Osteocyte (in vitro differentiated cells): Measurements from ENCODE around the gene PACSIN2. TPM values are rescaled to one million over a fixed set of nuclear protein-coding genes. Genes with fewer than 3 reads are reported as not detected.
A peak's percentile ranks its signal among the peaks of the same experiment; 100 is the strongest.

ENCODE experiments used
- DNase-seq: peaks from one replicate; pipeline ENCODE4 v3.0.0; 2021; ENCODE audit warnings: mixed read lengths; ENCODE audit not compliant: unreplicated experiment; ENCODE audit errors: extremely low spot score
- H3K27ac Mint-ChIP-seq: one replicate; pipeline ENCODE4 v1.8.0; 2021; ENCODE audit warnings: mild to moderate bottlenecking, mixed read lengths; ENCODE audit not compliant: unreplicated experiment
- H3K27me3 Mint-ChIP-seq: one replicate; pipeline ENCODE4 v1.8.0; 2021; ENCODE audit warnings: mixed read lengths; ENCODE audit not compliant: unreplicated experiment
- H3K36me3 Mint-ChIP-seq: one replicate; pipeline ENCODE4 v1.8.0; 2021; ENCODE audit warnings: mixed read lengths; ENCODE audit not compliant: unreplicated experiment
- H3K4me1 Mint-ChIP-seq: one replicate; pipeline ENCODE4 v1.8.0; 2021; ENCODE audit warnings: mixed read lengths; ENCODE audit not compliant: unreplicated experiment
- H3K4me3 Mint-ChIP-seq: one replicate; pipeline ENCODE4 v1.8.0; 2021; ENCODE audit warnings: mild to moderate bottlenecking, moderate library complexity, mixed read lengths; ENCODE audit not compliant: unreplicated experiment
- H3K9me3 Mint-ChIP-seq: one replicate; pipeline ENCODE4 v1.8.0; 2021; ENCODE audit warnings: mixed read lengths; ENCODE audit not compliant: unreplicated experiment
- CTCF ChIP-seq: fragments of 200-600 bp; sonication (generic); IDR thresholded peaks from 2 replicates; pipeline ENCODE4 v1.5.0; 2021; ENCODE audit warnings: antibody characterized with exemption, mild to moderate bottlenecking, moderate library complexity
- total RNA-seq: library from RNA; stranded (reverse); gene quantifications from 2 replicates; pipeline ENCODE4 v1.2.1, GENCODE V29; 2021

PACSIN2 gene
- total RNA-seq, 1 donor from 2014 or later = 51.7 TPM

- Mint-ChIP-seq H3K36me3 (peaks cover 6% of the 10 kb centered on the region), H3K4me1 (peaks cover 64% of the 10 kb centered on the region), H3K27ac (peak overlapping the region; percentile 84), H3K9me3 (no peaks in the 10 kb centered on the region), H3K4me3 (no peak overlapping the region), H3K27me3 (no peaks in the 10 kb centered on the region)
- no peak for TF ChIP-seq CTCF
- no peak for DNase-seq
Measured at GRCh38 chr22:42946546-42947198, 68.3 kb downstream of the PACSIN2 start.

GRCh38 chr22:42945736-42946135 lies 69.2 kb downstream of the PACSIN2 start:
- peaks cover 69% of the 10 kb centered on the region for H3K4me1 Mint-ChIP-seq
- no peaks in the 10 kb centered on the region for H3K9me3 Mint-ChIP-seq
- no peak overlapping the region for H3K4me3 Mint-ChIP-seq
- no peak for TF ChIP-seq CTCF
- peaks cover 6% of the 10 kb centered on the region for H3K36me3 Mint-ChIP-seq
- H3K27me3 Mint-ChIP-seq = no peaks in the 10 kb centered on the region
- peak overlapping the region; percentile 68 for H3K27ac Mint-ChIP-seq
- DNase-seq = no peak

GRCh38 chr22:42945027-42945426 lies 69.9 kb downstream of the PACSIN2 start:
- H3K9me3 Mint-ChIP-seq = no peaks in the 10 kb centered on the region
- no peaks in the 10 kb centered on the region for H3K27me3 Mint-ChIP-seq
- peak overlapping the region; percentile 68 for H3K27ac Mint-ChIP-seq
- no peak for TF ChIP-seq CTCF
- H3K4me3 Mint-ChIP-seq = no peak overlapping the region
- H3K4me1 Mint-ChIP-seq = peaks cover 76% of the 10 kb centered on the region
- peaks cover 6% of the 10 kb centered on the region for H3K36me3 Mint-ChIP-seq
- no peak for DNase-seq

- peak overlapping the region; percentile 17 for H3K27ac Mint-ChIP-seq
- no peak for DNase-seq
- TF ChIP-seq CTCF = no peak
- H3K4me3 Mint-ChIP-seq = no peak overlapping the region
- H3K4me1 Mint-ChIP-seq = peaks cover 78% of the 10 kb centered on the region
- no peaks in the 10 kb centered on the region for H3K9me3 Mint-ChIP-seq
- peaks cover 6% of the 10 kb centered on the region for H3K36me3 Mint-ChIP-seq
- H3K27me3 Mint-ChIP-seq = no peaks in the 10 kb centered on the region
Measured at GRCh38 chr22:42944409-42944808, 70.5 kb downstream of the PACSIN2 start.

- Mint-ChIP-seq H3K27ac (peak overlapping the region; percentile 17), H3K27me3 (no peaks in the 10 kb centered on the region), H3K9me3 (no peaks in the 10 kb centered on the region), H3K4me3 (no peak overlapping the region), H3K4me1 (peaks cover 79% of the 10 kb centered on the region), H3K36me3 (peaks cover 6% of the 10 kb centered on the region)
- TF ChIP-seq CTCF = no peak
- DNase-seq = no peak
Measured at GRCh38 chr22:42943981-42944380, 71.0 kb downstream of the PACSIN2 start.
